ENCODE measurements around the gene MAK.

GRCh38 chr6:10745116-10745515 lies 93.2 kb downstream of the MAK start:
- TF ChIP-seq CTCF (IDR thresholded peaks at IDR 0.05; ENCODE audit: low read length), result no peak
- no peak for TF ChIP-seq EZH2 (optimal IDR thresholded peaks at IDR 0.05; ENCODE audit: low read depth, low read length)
- no peak for TF ChIP-seq EZH2phosphoT487 (IDR thresholded peaks at IDR 0.05; ENCODE audit: low read length)

Data from MM.1S (cell line).